ENCODE measurements around the gene PAGE3. TPM values are rescaled to one million over a fixed set of nuclear protein-coding genes. Genes with fewer than 3 reads are reported as not detected.

PAGE3 gene, protein sequence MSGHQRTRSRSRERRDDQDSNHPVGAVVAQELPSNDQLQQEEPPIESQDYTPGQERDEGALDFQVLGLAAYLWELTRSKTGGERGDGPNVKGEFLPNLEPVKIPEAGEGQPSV
- total RNA-seq (not detected), polyA plus RNA-seq (not detected)

DNA sequence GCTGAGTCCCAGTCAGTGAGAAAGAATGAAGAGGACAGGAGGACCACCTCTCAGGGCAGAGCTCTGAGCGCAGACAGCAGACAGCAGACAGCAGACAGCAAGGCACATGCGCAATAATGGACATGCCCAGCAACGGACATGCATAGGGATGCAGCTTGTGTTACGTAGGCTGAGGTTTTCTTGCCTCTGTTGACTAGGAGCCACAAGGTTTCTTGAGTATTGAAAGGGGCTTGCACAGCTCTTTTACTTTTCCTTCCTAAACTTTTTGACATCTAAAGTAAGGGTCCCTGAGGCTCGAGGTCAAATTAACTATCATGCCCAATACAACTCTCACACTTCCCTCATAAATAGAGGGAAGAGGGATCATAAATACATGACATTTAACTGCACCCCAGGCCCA, at the start of gene PAGE3:
Gene PAGE3 (minus strand): TSS at position 101 of the 400 bp plus-strand sequence. CDS start 1,013 bp downstream, outside the sequence.
- Mint-ChIP-seq H3K27me3 (peaks cover 0 to 3% of the 10 kb centered on the region in 2 donors), H3K4me1 (no peaks in the 10 kb centered on the region), H3K9me3 (no peaks in the 10 kb centered on the region), H3K36me3 (no peaks in the 10 kb centered on the region), H3K27ac (no peak within 1 kb of the TSS), H3K4me3 (no peak within 1 kb of the TSS)
- ChIA-PET CTCF (no interaction called here), POLR2A (no interaction called here)
- H3K9me3 ChIP-seq (ENCODE audit: low read length), result no peaks in the 10 kb centered on the region
- no peak within 1 kb of the TSS for H3K27ac ChIP-seq (ENCODE audit: low read depth, low read length)
- no peak for DNase-seq
- H3K4me1 ChIP-seq (ENCODE audit: insufficient read depth, low read length), result no peaks in the 10 kb centered on the region
- H3K27me3 ChIP-seq (ENCODE audit: insufficient read depth, low read length, poor library complexity, severe bottlenecking), result no peaks in the 10 kb centered on the region
- no peaks in the 10 kb centered on the region for H3K36me3 ChIP-seq (ENCODE audit: insufficient read depth, low read length)
- H3K4me3 ChIP-seq (ENCODE audit: low read length), result no peak within 1 kb of the TSS

DNA sequence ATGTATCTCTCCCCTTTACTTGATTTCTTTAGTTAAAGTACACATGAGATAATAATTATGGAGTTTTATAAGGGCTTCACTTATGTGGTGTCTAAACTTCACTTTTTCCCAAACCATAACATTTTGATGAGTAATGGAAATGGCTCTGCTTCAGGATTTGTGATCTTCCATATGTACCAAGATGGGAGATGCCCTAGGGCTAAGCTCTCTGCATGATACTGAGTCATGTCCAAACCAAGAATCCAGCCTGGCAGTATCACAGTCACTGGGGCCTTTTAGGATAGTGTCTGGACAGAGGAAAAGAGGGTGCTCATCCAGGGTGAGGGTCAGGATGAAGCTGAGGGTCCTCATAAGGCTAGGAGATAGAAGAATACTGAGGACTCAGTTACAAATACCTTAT, 47.9 kb upstream of the PAGE3 start:
- Mint-ChIP-seq H3K9me3 (no peaks in the 10 kb centered on the region), H3K27me3 (peaks cover 6 to 9% of the 10 kb centered on the region in 2 donors), H3K4me3 (no peak overlapping the region), H3K4me1 (no peaks in the 10 kb centered on the region), H3K27ac (no peak overlapping the region), H3K36me3 (no peaks in the 10 kb centered on the region)
- H3K4me3 ChIP-seq (ENCODE audit: low read length), result no peak overlapping the region
- CTCF ChIA-PET, result no interaction called here
- POLR2A ChIA-PET, result no interaction called here
- H3K9me3 ChIP-seq (ENCODE audit: low read length), result no peaks in the 10 kb centered on the region
- H3K27ac ChIP-seq (ENCODE audit: low read depth, low read length), result no peak overlapping the region
- no peak for DNase-seq
- H3K36me3 ChIP-seq (ENCODE audit: insufficient read depth, low read length), result no peaks in the 10 kb centered on the region
- H3K4me1 ChIP-seq (ENCODE audit: insufficient read depth, low read length), result no peaks in the 10 kb centered on the region
- H3K27me3 ChIP-seq (ENCODE audit: insufficient read depth, low read length, poor library complexity, severe bottlenecking), result no peaks in the 10 kb centered on the region

DNA sequence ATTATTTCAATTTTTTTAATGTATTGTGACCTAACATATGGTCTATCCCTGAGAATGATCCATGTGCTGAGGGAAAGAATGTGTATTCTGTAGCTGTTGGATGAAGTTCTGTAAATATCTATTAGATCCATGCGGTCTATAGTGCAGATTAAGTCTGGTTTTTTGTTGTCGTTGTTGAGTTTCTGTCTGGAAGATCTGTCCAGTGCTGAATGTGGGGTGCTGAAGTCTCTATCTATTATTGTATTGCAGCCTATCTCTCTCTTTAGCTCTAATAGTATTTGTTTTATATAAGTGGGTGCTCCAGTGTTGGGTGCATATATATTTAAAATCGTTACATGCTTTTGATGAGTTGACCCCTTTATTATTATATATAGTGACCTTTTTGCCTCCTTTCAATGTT, 26.2 kb upstream of the PAGE3 start:
- POLR2A ChIA-PET, result no interaction called here
- CTCF ChIA-PET, result no interaction called here

DNA sequence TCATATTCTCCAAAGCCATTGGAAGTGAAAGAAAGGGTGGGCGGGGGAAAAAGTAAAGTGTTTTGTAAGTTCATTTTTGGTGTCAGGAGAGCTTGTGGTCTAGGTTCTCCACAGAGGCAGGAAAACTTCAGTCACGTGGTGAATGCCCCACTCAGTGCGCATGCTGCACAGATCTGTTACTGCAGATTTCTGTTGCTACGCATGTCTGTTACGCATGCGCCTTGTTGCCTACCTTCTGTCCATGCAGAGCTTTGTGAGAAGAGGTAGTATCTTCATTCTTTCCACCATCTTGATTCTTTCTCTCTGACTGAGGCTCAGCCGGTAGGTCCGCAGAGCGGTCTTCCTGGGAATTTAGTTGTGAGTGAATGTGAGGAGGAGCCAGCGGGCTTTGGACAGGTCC, 15.1 kb upstream of the PAGE3 start:
- Mint-ChIP-seq H3K36me3 (no peaks in the 10 kb centered on the region), H3K27ac (peak overlapping the region in 1 of 8 donors; percentile 34), H3K9me3 (no peaks in the 10 kb centered on the region), H3K4me1 (no peaks in the 10 kb centered on the region), H3K4me3 (no peak overlapping the region), H3K27me3 (peaks cover 0 to 6% of the 10 kb centered on the region in 2 donors)
- POLR2A ChIA-PET, result no interaction called here
- Histone ChIP-seq H3K9me3 (ENCODE audit: low read length) (no peaks in the 10 kb centered on the region), H3K27me3 (ENCODE audit: insufficient read depth, low read length, poor library complexity, severe bottlenecking) (no peaks in the 10 kb centered on the region), H3K4me3 (ENCODE audit: low read length) (no peak overlapping the region), H3K27ac (ENCODE audit: low read depth, low read length) (no peak overlapping the region), H3K4me1 (ENCODE audit: insufficient read depth, low read length) (no peaks in the 10 kb centered on the region), H3K36me3 (ENCODE audit: insufficient read depth, low read length) (no peaks in the 10 kb centered on the region)
- CTCF ChIA-PET, result no interaction called here
- DNase-seq, result no peak

More for the DNA sequence above, 26.2 kb upstream of the PAGE3 start:
- Histone ChIP-seq H3K4me3 (ENCODE audit: low read length) (no peak overlapping the region), H3K27ac (ENCODE audit: low read depth, low read length) (no peak overlapping the region), H3K27me3 (ENCODE audit: insufficient read depth, low read length, poor library complexity, severe bottlenecking) (no peaks in the 10 kb centered on the region), H3K36me3 (ENCODE audit: insufficient read depth, low read length) (no peaks in the 10 kb centered on the region), H3K4me1 (ENCODE audit: insufficient read depth, low read length) (no peaks in the 10 kb centered on the region), H3K9me3 (ENCODE audit: low read length) (no peaks in the 10 kb centered on the region)
- Mint-ChIP-seq H3K9me3 (peaks cover 0 to 8% (median 1%) of the 10 kb centered on the region in 5 donors), H3K27me3 (peaks cover 4 to 10% of the 10 kb centered on the region in 2 donors), H3K27ac (no peak overlapping the region), H3K36me3 (peaks cover 0 to 11% (median 0%) of the 10 kb centered on the region in 3 donors), H3K4me3 (no peak overlapping the region), H3K4me1 (no peaks in the 10 kb centered on the region)
- DNase-seq, result no peak

DNA sequence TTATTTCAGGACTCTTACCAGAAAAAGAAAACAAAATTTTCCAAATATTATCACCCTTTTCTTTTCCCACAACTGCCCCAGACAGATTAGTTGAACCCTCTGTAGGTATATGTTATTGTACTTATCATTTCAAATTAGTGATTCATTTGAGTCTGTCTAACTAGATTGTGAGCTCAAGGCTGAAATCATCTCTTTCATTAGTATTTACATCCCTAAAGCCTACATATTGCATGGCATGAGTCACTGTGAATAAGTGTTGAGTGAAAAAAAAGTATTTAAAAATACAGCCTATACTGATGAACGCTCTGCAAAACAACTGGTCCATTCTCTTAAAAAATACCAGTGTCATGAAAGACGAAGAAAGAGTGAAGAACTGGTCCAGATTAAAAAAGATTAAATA, 3.9 kb downstream of the PAGE3 start:
- Mint-ChIP-seq H3K4me3 (no peak overlapping the region), H3K4me1 (no peaks in the 10 kb centered on the region), H3K27me3 (peaks cover 0 to 5% of the 10 kb centered on the region in 2 donors), H3K27ac (no peak overlapping the region), H3K36me3 (no peaks in the 10 kb centered on the region), H3K9me3 (no peaks in the 10 kb centered on the region)
- Histone ChIP-seq H3K4me1 (ENCODE audit: insufficient read depth, low read length) (no peaks in the 10 kb centered on the region), H3K36me3 (ENCODE audit: insufficient read depth, low read length) (no peaks in the 10 kb centered on the region), H3K4me3 (ENCODE audit: low read length) (no peak overlapping the region), H3K27ac (ENCODE audit: low read depth, low read length) (no peak overlapping the region), H3K9me3 (ENCODE audit: low read length) (no peaks in the 10 kb centered on the region), H3K27me3 (ENCODE audit: insufficient read depth, low read length, poor library complexity, severe bottlenecking) (no peaks in the 10 kb centered on the region)
- CTCF ChIA-PET, result no interaction called here
- POLR2A ChIA-PET, result no interaction called here
- no peak for DNase-seq

DNA sequence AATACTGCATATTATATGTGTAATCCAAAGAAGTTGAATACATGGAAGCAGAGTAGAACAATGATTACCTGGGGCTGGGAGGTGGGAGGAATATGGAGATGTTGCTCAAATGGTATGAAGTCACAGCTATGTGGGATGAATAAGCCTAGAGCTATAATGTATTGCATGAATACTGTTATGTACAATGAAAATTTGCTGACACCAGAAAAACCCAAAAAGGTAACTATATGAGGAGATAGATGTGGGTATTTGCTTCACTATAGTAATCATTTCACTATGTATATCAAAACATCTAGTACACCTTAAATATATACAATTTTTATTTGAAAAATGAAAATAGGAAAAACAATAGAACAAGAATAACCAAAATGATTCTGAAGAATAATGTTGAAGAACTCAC, 11.2 kb downstream of the PAGE3 start:
- H3K4me1 Mint-ChIP-seq, result no peaks in the 10 kb centered on the region
- no peak overlapping the region for H3K27ac Mint-ChIP-seq
- Histone ChIP-seq H3K4me1 (ENCODE audit: insufficient read depth, low read length) (no peaks in the 10 kb centered on the region), H3K36me3 (ENCODE audit: insufficient read depth, low read length) (no peaks in the 10 kb centered on the region), H3K4me3 (ENCODE audit: low read length) (no peak overlapping the region), H3K9me3 (ENCODE audit: low read length) (no peaks in the 10 kb centered on the region), H3K27ac (ENCODE audit: low read depth, low read length) (no peak overlapping the region), H3K27me3 (ENCODE audit: insufficient read depth, low read length, poor library complexity, severe bottlenecking) (no peaks in the 10 kb centered on the region)
- H3K36me3 Mint-ChIP-seq, result no peaks in the 10 kb centered on the region
- CTCF ChIA-PET, result no interaction called here
- H3K9me3 Mint-ChIP-seq, result peaks cover 0 to 2% (median 0%) of the 10 kb centered on the region in 5 donors
- no peak overlapping the region for H3K4me3 Mint-ChIP-seq
- DNase-seq, result no peak
- POLR2A ChIA-PET, result no interaction called here
- peaks cover 4 to 11% of the 10 kb centered on the region in 2 donors for H3K27me3 Mint-ChIP-seq

DNA sequence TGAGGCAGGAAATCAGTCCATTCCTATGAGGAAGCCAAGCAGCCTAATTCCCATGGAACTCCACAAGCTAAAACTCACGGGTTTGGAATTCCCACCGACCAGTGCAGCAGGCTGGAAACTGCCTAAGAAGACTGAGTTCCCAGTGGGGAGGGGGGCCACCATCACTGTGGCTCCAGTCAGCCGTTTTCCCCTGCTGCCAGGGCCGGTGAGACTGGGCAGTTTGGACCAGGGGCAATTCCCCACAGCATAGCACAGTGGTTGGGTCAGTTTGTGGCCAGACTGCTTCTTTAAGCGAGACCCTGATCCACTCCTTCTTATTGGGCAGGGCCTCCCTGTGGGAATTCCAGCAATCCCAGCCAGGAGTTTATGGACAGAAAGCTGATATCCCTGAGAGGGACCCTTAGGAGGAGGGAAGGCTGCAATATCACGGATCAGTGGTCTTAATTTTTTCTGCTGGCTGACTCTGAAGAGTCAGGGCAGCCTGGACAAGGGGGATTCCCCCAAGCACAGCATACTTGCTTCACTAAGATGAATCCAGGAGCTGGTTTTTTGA, 23.9 kb downstream of the PAGE3 start:
- no peaks in the 10 kb centered on the region for H3K36me3 ChIP-seq (ENCODE audit: insufficient read depth, low read length)
- Mint-ChIP-seq H3K4me1 (no peaks in the 10 kb centered on the region), H3K27me3 (peaks cover 12 to 21% of the 10 kb centered on the region in 2 donors), H3K9me3 (peaks cover 0 to 2% (median 2%) of the 10 kb centered on the region in 5 donors), H3K27ac (no peak overlapping the region), H3K4me3 (no peak overlapping the region), H3K36me3 (no peaks in the 10 kb centered on the region)
- no peak overlapping the region for H3K27ac ChIP-seq (ENCODE audit: low read depth, low read length)
- H3K4me3 ChIP-seq (ENCODE audit: low read length), result no peak overlapping the region
- no peaks in the 10 kb centered on the region for H3K4me1 ChIP-seq (ENCODE audit: insufficient read depth, low read length)
- H3K27me3 ChIP-seq (ENCODE audit: insufficient read depth, low read length, poor library complexity, severe bottlenecking), result no peaks in the 10 kb centered on the region
- DNase-seq, result no peak
- ChIA-PET POLR2A (no interaction called here), CTCF (no interaction called here)
- no peaks in the 10 kb centered on the region for H3K9me3 ChIP-seq (ENCODE audit: low read length)

DNA sequence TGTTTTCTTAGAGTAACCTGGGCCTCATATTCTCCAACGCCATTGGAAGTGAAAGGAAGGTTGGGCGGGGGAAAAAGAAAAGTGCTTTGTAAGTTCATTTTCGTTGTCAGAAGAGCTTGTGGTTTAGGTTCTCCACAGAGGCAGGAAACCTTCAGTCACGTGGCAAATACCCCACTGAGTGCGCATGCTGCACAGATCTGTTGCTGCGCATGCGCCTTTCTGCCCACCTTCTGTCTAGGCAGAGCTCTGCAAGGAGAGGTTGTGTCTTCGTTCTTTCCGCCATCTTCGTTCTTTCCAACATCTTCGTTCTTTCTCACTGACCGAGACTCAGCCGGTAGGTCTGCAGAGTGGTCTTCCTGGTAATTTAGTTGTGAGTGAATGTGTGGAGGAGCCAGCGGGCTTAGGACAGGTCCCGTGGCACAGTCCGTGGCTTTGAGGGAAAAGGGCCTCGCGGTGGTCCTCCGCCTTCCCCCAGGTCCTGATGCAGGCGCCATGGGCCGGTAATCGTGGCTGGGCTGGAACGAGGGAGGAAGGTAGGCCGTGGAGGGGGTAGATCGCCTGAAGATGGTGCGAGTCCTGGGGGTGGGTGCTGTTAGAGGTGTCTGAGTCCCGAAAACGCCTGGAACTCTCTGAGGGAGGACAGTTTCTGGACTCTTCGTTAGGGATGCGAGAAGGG, 44.5 kb downstream of the PAGE3 start, which contains the start of gene PAGE5:
Gene PAGE5 (plus strand): TSS at position 228 of the 676 bp plus-strand sequence. CDS start 1,037 bp downstream, outside the sequence.
- no peak for DNase-seq
- Mint-ChIP-seq H3K4me3 (no peak within 1 kb of the TSS), H3K36me3 (no peaks in the 10 kb centered on the region), H3K9me3 (no peaks in the 10 kb centered on the region), H3K27ac (no peak within 1 kb of the TSS), H3K27me3 (peaks cover 4 to 20% of the 10 kb centered on the region in 2 donors), H3K4me1 (peaks cover 0 to 5% (median 0%) of the 10 kb centered on the region in 3 donors)
- no peaks in the 10 kb centered on the region for H3K4me1 ChIP-seq (ENCODE audit: insufficient read depth, low read length)
- POLR2A ChIA-PET, result no interaction called here
- H3K9me3 ChIP-seq (ENCODE audit: low read length), result no peaks in the 10 kb centered on the region
- CTCF ChIA-PET, result no interaction called here
- no peaks in the 10 kb centered on the region for H3K27me3 ChIP-seq (ENCODE audit: insufficient read depth, low read length, poor library complexity, severe bottlenecking)
- no peak within 1 kb of the TSS for H3K4me3 ChIP-seq (ENCODE audit: low read length)
- no peaks in the 10 kb centered on the region for H3K36me3 ChIP-seq (ENCODE audit: insufficient read depth, low read length)
- no peak within 1 kb of the TSS for H3K27ac ChIP-seq (ENCODE audit: low read depth, low read length)
